Breast epithelium (tissue), 3 donors: ENCODE results near the gene ATP10D.

Experiments used
- CTCF ChIP-seq, 3 donors: fragments of 450-650 bp; IDR thresholded peaks; one replicate each; pipeline ENCODE4 v1.5.1; 2016 to 2017; ENCODE audit warnings: antibody characterized with exemption in 3 of 3, mild to moderate bottlenecking in 3 of 3, moderate library complexity in 3 of 3
- POLR2A ChIP-seq: fragments of 450-650 bp; IDR thresholded peaks from one replicate; pipeline ENCODE4 v1.6.1; 2016; ENCODE audit warnings: antibody characterized with exemption, mild to moderate bottlenecking, moderate library complexity
- POLR2AphosphoS5 ChIP-seq, 3 donors: sonication (generic); formaldehyde crosslinking; IDR thresholded peaks; one replicate each; pipeline ENCODE4 v1.6.1; 2017; ENCODE audit warnings: antibody characterized with exemption in 3 of 3

GRCh38 chr4:47535567-47536147 lies 50.6 kb downstream of the ATP10D start:
- no peak for TF ChIP-seq POLR2A
- no peak for TF ChIP-seq CTCF (IDR thresholded peaks at IDR 0.05)
- no peak for TF ChIP-seq POLR2AphosphoS5 (IDR thresholded peaks at IDR 0.05)
